ENCODE results near the gene CYB5A. TPM values are rescaled to one million over a fixed set of nuclear protein-coding genes. Genes with fewer than 3 reads are reported as not detected.
A peak's percentile ranks its signal among the peaks of the same experiment; 100 is the strongest.

The CYB5A gene
- total RNA-seq, 4 donors from 2014 or later = 53.8 to 118 (median 75.2) TPM

GRCh38 chr18:74248189-74248588 is 43.6 kb downstream of the CYB5A start:
- ATAC-seq = no peak
- peaks cover 0 to 14% (median 4%) of the 10 kb centered on the region in 3 donors for H3K4me1 ChIP-seq
- no peaks in the 10 kb centered on the region for H3K27me3 ChIP-seq
- peaks cover 0 to 26% of the 10 kb centered on the region in 2 donors for H3K36me3 ChIP-seq
- H3K9me3 ChIP-seq = no peaks in the 10 kb centered on the region
- H3K4me3 ChIP-seq = no peak overlapping the region
- TF ChIP-seq EP300 (IDR thresholded peaks at IDR 0.05) = no peak
- TF ChIP-seq CTCF (IDR thresholded peaks at IDR 0.05) = no peak
- no peak for TF ChIP-seq POLR2A (IDR thresholded peaks at IDR 0.05)
- TF ChIP-seq POLR2AphosphoS5 (IDR thresholded peaks at IDR 0.05) = no peak
- H3K27ac ChIP-seq = no peak overlapping the region
- WGBS, 2 donors (ENCODE audit: low coverage in 1 of 2) = 94 to 96% methylated on average over 3 to 6 of the region's 6 CpGs

GRCh38 chr18:74244554-74244953 is 47.2 kb downstream of the CYB5A start:
- no peaks in the 10 kb centered on the region for H3K27me3 ChIP-seq
- no peaks in the 10 kb centered on the region for H3K9me3 ChIP-seq
- ATAC-seq = no peak
- peaks cover 0 to under 1% of the 10 kb centered on the region in 2 donors for H3K36me3 ChIP-seq
- 83 to 94% methylated on average over 2 of the region's 2 CpGs for WGBS, 2 donors (ENCODE audit: low coverage in 1 of 2)
- TF ChIP-seq EP300 (IDR thresholded peaks at IDR 0.05) = no peak
- no peak for TF ChIP-seq CTCF (IDR thresholded peaks at IDR 0.05)
- no peak for TF ChIP-seq POLR2AphosphoS5 (IDR thresholded peaks at IDR 0.05)
- no peak for TF ChIP-seq POLR2A (IDR thresholded peaks at IDR 0.05)
- no peaks in the 10 kb centered on the region for H3K4me1 ChIP-seq
- no peak overlapping the region for H3K4me3 ChIP-seq
- H3K27ac ChIP-seq = no peak overlapping the region

- Histone ChIP-seq H3K4me3 (no peak overlapping the region), H3K9me3 (no peaks in the 10 kb centered on the region), H3K27ac (no peak overlapping the region), H3K4me1 (no peaks in the 10 kb centered on the region), H3K27me3 (no peaks in the 10 kb centered on the region), H3K36me3 (no peaks in the 10 kb centered on the region)
- no peak for TF ChIP-seq POLR2A (IDR thresholded peaks at IDR 0.05)
- no peak for ATAC-seq
- WGBS, 2 donors (ENCODE audit: low coverage in 1 of 2) = 67 to 71% methylated on average over 1 to 4 of the region's 4 CpGs
Observed at GRCh38 chr18:74243127-74243526, 48.6 kb downstream of the CYB5A start.

GRCh38 chr18:74242438-74243096 is 49.2 kb downstream of the CYB5A start:
- peak in 1 of 4 experiments; percentile 17 for TF ChIP-seq CTCF (IDR thresholded peaks at IDR 0.05)
- TF ChIP-seq POLR2A (IDR thresholded peaks at IDR 0.05) = no peak
- no peak overlapping the region for H3K4me3 ChIP-seq
- peak; percentile 25 for ATAC-seq
- no peak overlapping the region for H3K27ac ChIP-seq
- H3K4me1 ChIP-seq = no peaks in the 10 kb centered on the region
- no peaks in the 10 kb centered on the region for H3K36me3 ChIP-seq
- WGBS, 2 donors (ENCODE audit: low coverage in 1 of 2) = 67 to 93% methylated on average over 10 to 16 of the region's 17 CpGs
- no peaks in the 10 kb centered on the region for H3K9me3 ChIP-seq
- H3K27me3 ChIP-seq = no peaks in the 10 kb centered on the region

- no peak overlapping the region for H3K27ac ChIP-seq
- H3K36me3 ChIP-seq = no peaks in the 10 kb centered on the region
- no peaks in the 10 kb centered on the region for H3K9me3 ChIP-seq
- WGBS, 2 donors (ENCODE audit: low coverage in 1 of 2) = 67 to 76% methylated on average over 3 of the region's 3 CpGs
- no peaks in the 10 kb centered on the region for H3K27me3 ChIP-seq
- no peak overlapping the region for H3K4me3 ChIP-seq
- TF ChIP-seq POLR2A (IDR thresholded peaks at IDR 0.05) = no peak
- no peak for TF ChIP-seq POLR2AphosphoS5 (IDR thresholded peaks at IDR 0.05)
- TF ChIP-seq EP300 (IDR thresholded peaks at IDR 0.05) = no peak
- TF ChIP-seq CTCF (IDR thresholded peaks at IDR 0.05) = no peak
- no peaks in the 10 kb centered on the region for H3K4me1 ChIP-seq
- no peak for ATAC-seq
Observed at GRCh38 chr18:74241970-74242369, 49.8 kb downstream of the CYB5A start.

Data from gastroesophageal sphincter (tissue), 4 donors.